BE2C (cell line): ENCODE measurements around the gene CCDC57.

Experiments
- DNase-seq: peaks from one replicate; pipeline ENCODE4 v3.0.0-alpha.2; 2020
- H3K27me3 ChIP-seq: fragments of 250-450 bp; sonication (Bioruptor Pico); 2 replicates; pipeline ENCODE4 v1.5.1; 2020; ENCODE audit warnings: mild to moderate bottlenecking
- H3K36me3 ChIP-seq: fragments of 250-450 bp; sonication (Bioruptor Pico); 2 replicates; pipeline ENCODE4 v1.5.1; 2020; ENCODE audit warnings: mild to moderate bottlenecking
- H3K4me1 ChIP-seq: fragments of 250-450 bp; sonication (Bioruptor Pico); 2 replicates; pipeline ENCODE4 v1.5.1; 2020
- H3K4me3 ChIP-seq: 2 replicates; pipeline ENCODE4 v1.5.1; 2011; ENCODE audit warnings: low read depth, low read length
- H3K9me3 ChIP-seq: fragments of 250-450 bp; sonication (Bioruptor Pico); 2 replicates; pipeline ENCODE4 v1.5.1; 2020
- CTCF ChIP-seq: IDR thresholded peaks from 2 replicates; pipeline ENCODE4 v1.5.1; 2012; ENCODE audit warnings: mild to moderate bottlenecking, low read depth, low read length

Gene CCDC57

GRCh38 chr17:82160075-82160474 is 52.6 kb downstream of the CCDC57 start:
- Histone ChIP-seq H3K9me3 (no peaks in the 10 kb centered on the region), H3K4me3 (no peak overlapping the region), H3K36me3 (peaks cover 8% of the 10 kb centered on the region), H3K4me1 (no peaks in the 10 kb centered on the region), H3K27me3 (no peaks in the 10 kb centered on the region)
- TF ChIP-seq CTCF, result no peak
- DNase-seq, result no peak

- DNase-seq, result no peak
- Histone ChIP-seq H3K9me3 (no peaks in the 10 kb centered on the region), H3K4me1 (no peaks in the 10 kb centered on the region), H3K36me3 (peaks cover 8% of the 10 kb centered on the region), H3K4me3 (no peak overlapping the region), H3K27me3 (no peaks in the 10 kb centered on the region)
- TF ChIP-seq CTCF, result no peak
Observed at GRCh38 chr17:82158825-82159224, 53.8 kb downstream of the CCDC57 start.

GRCh38 chr17:82157046-82158035 is 55.3 kb downstream of the CCDC57 start:
- no peaks in the 10 kb centered on the region for H3K9me3 ChIP-seq
- no peaks in the 10 kb centered on the region for H3K4me1 ChIP-seq
- H3K27me3 ChIP-seq, result no peaks in the 10 kb centered on the region
- no peak overlapping the region for H3K4me3 ChIP-seq
- DNase-seq, result no peak
- H3K36me3 ChIP-seq, result peaks cover 4% of the 10 kb centered on the region
- no peak for TF ChIP-seq CTCF

GRCh38 chr17:82156284-82156925 is 56.2 kb downstream of the CCDC57 start:
- no peaks in the 10 kb centered on the region for H3K4me1 ChIP-seq
- no peak for TF ChIP-seq CTCF
- DNase-seq, result no peak
- H3K36me3 ChIP-seq, result peaks cover 4% of the 10 kb centered on the region; the same call in 1 of the 2 replicates
- no peaks in the 10 kb centered on the region for H3K27me3 ChIP-seq
- no peak overlapping the region for H3K4me3 ChIP-seq
- H3K9me3 ChIP-seq, result no peaks in the 10 kb centered on the region

- DNase-seq, result no peak
- no peak for TF ChIP-seq CTCF
- Histone ChIP-seq H3K4me1 (no peaks in the 10 kb centered on the region), H3K4me3 (no peak overlapping the region), H3K27me3 (no peaks in the 10 kb centered on the region), H3K36me3 (peaks cover 4% of the 10 kb centered on the region; the same call in 1 of the 2 replicates), H3K9me3 (no peaks in the 10 kb centered on the region)
Observed at GRCh38 chr17:82155606-82156005, 57.0 kb downstream of the CCDC57 start.
